ENCODE measurements around the gene FRMD4A. TPM values are rescaled to one million over a fixed set of nuclear protein-coding genes. Genes with fewer than 3 reads are reported as not detected.
"Not testable (repeated sequence)": the region's sequence is repeated elsewhere in the genome, so short reads cannot be mapped to it uniquely, and the experiment has no call there.

The FRMD4A gene
- total RNA-seq, 2 donors from 2014 or later: 22.3 to 22.4 TPM

GRCh38 chr10:13868528-13869294 is 462.0 kb downstream of the FRMD4A start:
- no peak for TF ChIP-seq CTCF (conservative IDR thresholded peaks at IDR 0.05)
- H3K27ac ChIP-seq (ENCODE audit: low read depth, low read length): peak overlapping the region; percentile 36
- H3K4me3 ChIP-seq (ENCODE audit: low read length): no peak overlapping the region
- Mint-ChIP-seq H3K27ac (no peak overlapping the region), H3K9me3 (no peaks in the 10 kb centered on the region), H3K4me3 (no peak overlapping the region), H3K4me1 (peaks cover 5% of the 10 kb centered on the region), H3K27me3 (ENCODE audit: insufficient read depth) (no peaks in the 10 kb centered on the region), H3K36me3 (ENCODE audit: low read depth) (no peaks in the 10 kb centered on the region)
- WGBS, 2 experiments (ENCODE audit: insufficient coverage in 1 of 2, insufficient read length in 1 of 2): 95 to 98% methylated on average over 14 to 18 of the region's 18 CpGs
- peak; percentile 30 for DNase-seq
- no peaks in the 10 kb centered on the region for H3K27me3 ChIP-seq (ENCODE audit: control insufficient read depth, insufficient read depth, low read length, poor library complexity, severe bottlenecking)
- no peaks in the 10 kb centered on the region for H3K36me3 ChIP-seq (ENCODE audit: control insufficient read depth, insufficient read depth, low read length)
- H3K4me1 ChIP-seq (ENCODE audit: control insufficient read depth, insufficient read depth, low read length): no peaks in the 10 kb centered on the region
- H3K9me3 ChIP-seq (ENCODE audit: control insufficient read depth, low read length): no peaks in the 10 kb centered on the region
- H3K9ac ChIP-seq (ENCODE audit: extremely low read depth, low read length, poor library complexity, severe bottlenecking): no peak overlapping the region

- 96 to 100% methylated on average over 1 of the region's 1 CpG for WGBS, 2 experiments (ENCODE audit: insufficient coverage in 1 of 2, insufficient read length in 1 of 2)
- Mint-ChIP-seq H3K4me3 (no peak overlapping the region), H3K27ac (no peak overlapping the region), H3K27me3 (ENCODE audit: insufficient read depth) (no peaks in the 10 kb centered on the region), H3K4me1 (peaks cover 5% of the 10 kb centered on the region), H3K9me3 (no peaks in the 10 kb centered on the region), H3K36me3 (ENCODE audit: low read depth) (no peaks in the 10 kb centered on the region)
- Histone ChIP-seq H3K9me3 (ENCODE audit: control insufficient read depth, low read length) (no peaks in the 10 kb centered on the region), H3K27ac (ENCODE audit: low read depth, low read length) (no peak overlapping the region), H3K36me3 (ENCODE audit: control insufficient read depth, insufficient read depth, low read length) (no peaks in the 10 kb centered on the region), H3K27me3 (ENCODE audit: control insufficient read depth, insufficient read depth, low read length, poor library complexity, severe bottlenecking) (no peaks in the 10 kb centered on the region), H3K9ac (ENCODE audit: extremely low read depth, low read length, poor library complexity, severe bottlenecking) (no peak overlapping the region), H3K4me3 (ENCODE audit: low read length) (no peak overlapping the region), H3K4me1 (ENCODE audit: control insufficient read depth, insufficient read depth, low read length) (no peaks in the 10 kb centered on the region)
- no peak for TF ChIP-seq CTCF (conservative IDR thresholded peaks at IDR 0.05)
- DNase-seq: no peak
Measured at GRCh38 chr10:13867822-13868221, 462.9 kb downstream of the FRMD4A start.

GRCh38 chr10:13865758-13866491 is 464.8 kb downstream of the FRMD4A start:
- peak; percentile 84 for DNase-seq
- H3K4me3 ChIP-seq (ENCODE audit: low read length): no peak overlapping the region
- Mint-ChIP-seq H3K4me1 (peaks cover 5% of the 10 kb centered on the region), H3K9me3 (no peaks in the 10 kb centered on the region), H3K36me3 (ENCODE audit: low read depth) (no peaks in the 10 kb centered on the region), H3K27me3 (ENCODE audit: insufficient read depth) (no peaks in the 10 kb centered on the region), H3K27ac (peak overlapping the region; percentile 81), H3K4me3 (no peak overlapping the region)
- peak overlapping the region; percentile 48 for H3K27ac ChIP-seq (ENCODE audit: low read depth, low read length)
- H3K9ac ChIP-seq (ENCODE audit: extremely low read depth, low read length, poor library complexity, severe bottlenecking): no peak overlapping the region
- no peaks in the 10 kb centered on the region for H3K9me3 ChIP-seq (ENCODE audit: control insufficient read depth, low read length)
- H3K36me3 ChIP-seq (ENCODE audit: control insufficient read depth, insufficient read depth, low read length): no peaks in the 10 kb centered on the region
- no peak for TF ChIP-seq CTCF (conservative IDR thresholded peaks at IDR 0.05)
- no peaks in the 10 kb centered on the region for H3K4me1 ChIP-seq (ENCODE audit: control insufficient read depth, insufficient read depth, low read length)
- H3K27me3 ChIP-seq (ENCODE audit: control insufficient read depth, insufficient read depth, low read length, poor library complexity, severe bottlenecking): no peaks in the 10 kb centered on the region
- 51 to 70% methylated on average over 3 to 12 of the region's 12 CpGs for WGBS, 2 experiments (ENCODE audit: insufficient coverage in 1 of 2, insufficient read length in 1 of 2)

GRCh38 chr10:13865220-13865619 is 465.5 kb downstream of the FRMD4A start:
- not testable (repeated sequence) for H3K9me3 ChIP-seq (ENCODE audit: control insufficient read depth, low read length); H3K27me3 ChIP-seq (ENCODE audit: control insufficient read depth, insufficient read depth, low read length, poor library complexity, severe bottlenecking); H3K36me3 ChIP-seq (ENCODE audit: control insufficient read depth, insufficient read depth, low read length); H3K27me3 Mint-ChIP-seq (ENCODE audit: insufficient read depth); H3K9ac ChIP-seq (ENCODE audit: extremely low read depth, low read length, poor library complexity, severe bottlenecking); H3K9me3 Mint-ChIP-seq; H3K4me3 ChIP-seq (ENCODE audit: low read length); H3K36me3 Mint-ChIP-seq (ENCODE audit: low read depth); H3K4me3 Mint-ChIP-seq; H3K27ac ChIP-seq (ENCODE audit: low read depth, low read length); H3K4me1 ChIP-seq (ENCODE audit: control insufficient read depth, insufficient read depth, low read length); H3K27ac Mint-ChIP-seq; H3K4me1 Mint-ChIP-seq
- peak; percentile 10 for DNase-seq
- 96 to 97% methylated on average over 4 of the region's 4 CpGs for WGBS, 2 experiments (ENCODE audit: insufficient coverage in 1 of 2, insufficient read length in 1 of 2)

All from endodermal cell (in vitro differentiated cells).